Measurements from ENCODE around the gene GLS2.
"Not testable (repeated sequence)": the region's sequence is repeated elsewhere in the genome, so short reads cannot be mapped to it uniquely, and the experiment has no call there.

GRCh38 chr12:56443208-56443607 lies 44.8 kb downstream of the GLS2 start:
- TF ChIP-seq ZNF583 (CRISPR knock-in tag; IDR thresholded peaks at IDR 0.05); BACH1 (tag; IDR thresholded peaks at IDR 0.05); ZFP1 (CRISPR knock-in tag; IDR thresholded peaks at IDR 0.05); CHD2 (IDR thresholded peaks at IDR 0.05; ENCODE audit: low read depth, low read length); TAF1 (IDR thresholded peaks at IDR 0.05; ENCODE audit: control insufficient read depth, extremely low read depth, insufficient read depth, low read length, severe bottlenecking): not testable (repeated sequence)
- TF ChIP-seq, protein P1, sequence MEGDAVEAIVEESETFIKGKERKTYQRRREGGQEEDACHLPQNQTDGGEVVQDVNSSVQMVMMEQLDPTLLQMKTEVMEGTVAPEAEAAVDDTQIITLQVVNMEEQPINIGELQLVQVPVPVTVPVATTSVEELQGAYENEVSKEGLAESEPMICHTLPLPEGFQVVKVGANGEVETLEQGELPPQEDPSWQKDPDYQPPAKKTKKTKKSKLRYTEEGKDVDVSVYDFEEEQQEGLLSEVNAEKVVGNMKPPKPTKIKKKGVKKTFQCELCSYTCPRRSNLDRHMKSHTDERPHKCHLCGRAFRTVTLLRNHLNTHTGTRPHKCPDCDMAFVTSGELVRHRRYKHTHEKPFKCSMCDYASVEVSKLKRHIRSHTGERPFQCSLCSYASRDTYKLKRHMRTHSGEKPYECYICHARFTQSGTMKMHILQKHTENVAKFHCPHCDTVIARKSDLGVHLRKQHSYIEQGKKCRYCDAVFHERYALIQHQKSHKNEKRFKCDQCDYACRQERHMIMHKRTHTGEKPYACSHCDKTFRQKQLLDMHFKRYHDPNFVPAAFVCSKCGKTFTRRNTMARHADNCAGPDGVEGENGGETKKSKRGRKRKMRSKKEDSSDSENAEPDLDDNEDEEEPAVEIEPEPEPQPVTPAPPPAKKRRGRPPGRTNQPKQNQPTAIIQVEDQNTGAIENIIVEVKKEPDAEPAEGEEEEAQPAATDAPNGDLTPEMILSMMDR (IDR thresholded peaks at IDR 0.05 in 2 of 3, conservative IDR thresholded peaks at IDR 0.05 in 1 of 3; ENCODE audit: insufficient read depth in 2 of 3, low read depth in 1 of 3, low read length in 3 of 3), result not testable (repeated sequence)

Measured in K562 (cell line).